ENCODE measurements around the gene NFATC1.

The NFATC1 gene

GRCh38 chr18:79429381-79429780, 33.7 kb downstream of the NFATC1 start:
- TF ChIP-seq ZC3H10 (CRISPR knock-in tag; IDR thresholded peaks at IDR 0.05) = no peak
- TF ChIP-seq TCF4 (CRISPR knock-in tag; IDR thresholded peaks at IDR 0.05; ENCODE audit: borderline replicate concordance) = no peak
- no peak for TF ChIP-seq ZFP3 (CRISPR knock-in tag; IDR thresholded peaks at IDR 0.05)
- no peak for TF ChIP-seq TSHZ2 (CRISPR knock-in tag; IDR thresholded peaks at IDR 0.05)
- TF ChIP-seq RARB (CRISPR knock-in tag; IDR thresholded peaks at IDR 0.05) = no peak
- no peak for TF ChIP-seq CSDC2 (CRISPR knock-in tag; IDR thresholded peaks at IDR 0.05)
- no peak for TF ChIP-seq CSRNP3 (CRISPR knock-in tag; IDR thresholded peaks at IDR 0.05)
- no peak for TF ChIP-seq ARNTL (CRISPR knock-in tag; IDR thresholded peaks at IDR 0.05; ENCODE audit: borderline replicate concordance, low read depth)
- TF ChIP-seq ZFP30 (CRISPR knock-in tag; IDR thresholded peaks at IDR 0.05) = no peak
- TF ChIP-seq ZNF565 (CRISPR knock-in tag; conservative IDR thresholded peaks at IDR 0.05; ENCODE audit: low read depth) = no peak
- no peak for ATAC-seq

- no peak for ATAC-seq
- TF ChIP-seq RARB (CRISPR knock-in tag; IDR thresholded peaks at IDR 0.05) = no peak
- TF ChIP-seq CSDC2 (CRISPR knock-in tag; IDR thresholded peaks at IDR 0.05) = no peak
- no peak for TF ChIP-seq ZNF8 (CRISPR knock-in tag; IDR thresholded peaks at IDR 0.05)
- TF ChIP-seq TOX (CRISPR knock-in tag; IDR thresholded peaks at IDR 0.05; ENCODE audit: borderline replicate concordance) = no peak
- TF ChIP-seq PPARA (CRISPR knock-in tag; IDR thresholded peaks at IDR 0.05; ENCODE audit: borderline replicate concordance) = no peak
- TF ChIP-seq ESRRG (CRISPR knock-in tag; IDR thresholded peaks at IDR 0.05) = no peak
- TF ChIP-seq SNAI2 (CRISPR knock-in tag; IDR thresholded peaks at IDR 0.05) = no peak
- no peak for TF ChIP-seq TSHZ2 (CRISPR knock-in tag; IDR thresholded peaks at IDR 0.05)
- no peak for TF ChIP-seq OSR1 (CRISPR knock-in tag; IDR thresholded peaks at IDR 0.05)
- no peak for TF ChIP-seq ZFP3 (CRISPR knock-in tag; IDR thresholded peaks at IDR 0.05)
- no peak for TF ChIP-seq GLIS3 (CRISPR knock-in tag; IDR thresholded peaks at IDR 0.05)
- TF ChIP-seq CREB5 (CRISPR knock-in tag; IDR thresholded peaks at IDR 0.05; ENCODE audit: low read depth) = no peak
- TF ChIP-seq CSRNP3 (CRISPR knock-in tag; IDR thresholded peaks at IDR 0.05) = no peak
- no peak for TF ChIP-seq TCF4 (CRISPR knock-in tag; IDR thresholded peaks at IDR 0.05; ENCODE audit: borderline replicate concordance)
Observed at GRCh38 chr18:79429785-79430281, 34.1 kb downstream of the NFATC1 start.

GRCh38 chr18:79432376-79433120, 36.8 kb downstream of the NFATC1 start:
- ATAC-seq = no peak

More at GRCh38 chr18:79432376-79433120, 36.8 kb downstream of the NFATC1 start:
- TF ChIP-seq TCF4 (CRISPR knock-in tag; IDR thresholded peaks at IDR 0.05; ENCODE audit: borderline replicate concordance) = no peak
- TF ChIP-seq ZC3H10 (CRISPR knock-in tag; IDR thresholded peaks at IDR 0.05) = no peak
